Transverse colon (tissue), 4 donors: ENCODE data around the gene TPST2. TPM values are rescaled to one million over a fixed set of nuclear protein-coding genes. Genes with fewer than 3 reads are reported as not detected.

Experiments
- DNase-seq: peaks from one replicate; pipeline ENCODE4 v3.0.0-alpha.2; 2019
- H3K27ac ChIP-seq, 4 donors: fragments of 200-600 bp; sonication (generic); 2 replicates each; pipeline ENCODE4 v1.5.1; 2016 to 2018; ENCODE audit warnings: inconsistent platforms in 4 of 4
- H3K27me3 ChIP-seq: fragments of 200-600 bp; sonication (generic); 2 replicates; pipeline ENCODE4 v1.5.1; 2017; ENCODE audit warnings: inconsistent platforms
- H3K36me3 ChIP-seq, 4 donors: fragments of 200-600 bp; sonication (generic); 2 replicates each; pipeline ENCODE4 v1.5.1; 2017 to 2019; ENCODE audit warnings: inconsistent platforms in 4 of 4
- H3K4me1 ChIP-seq, 4 donors: fragments of 200-600 bp; sonication (generic); 2 replicates each; pipeline ENCODE4 v1.5.1; 2017 to 2020; ENCODE audit warnings: inconsistent platforms in 4 of 4
- H3K4me3 ChIP-seq, 4 donors: fragments of 200-600 bp; sonication (generic); 1 replicate in 1 of 4; 2 replicates in 3 of 4; pipeline versions ENCODE4 v1.5.1 to v1.6.1; 2017 to 2019; ENCODE audit warnings: inconsistent platforms in 4 of 4
- H3K9me3 ChIP-seq, 2 donors: fragments of 200-600 bp; sonication (generic); 2 replicates each; pipeline ENCODE4 v1.5.1; 2017 to 2019; ENCODE audit warnings: inconsistent platforms in 2 of 2
- CTCF ChIP-seq, 5 experiments: fragments of 200-600 bp in 3 of 5; fragments of 450-650 bp in 2 of 5; sonication (generic) in 3 of 5; IDR thresholded peaks; 1 replicate in 2 of 5; 2 replicates in 3 of 5; pipeline ENCODE4 v1.5.1; 2016 to 2017; ENCODE audit warnings: antibody characterized with exemption in 5 of 5, inconsistent platforms in 3 of 5, mild to moderate bottlenecking in 2 of 5, moderate library complexity in 1 of 5
- EP300 ChIP-seq: sonication (generic); formaldehyde crosslinking; IDR thresholded peaks from one replicate; pipeline ENCODE4 v1.6.1; 2017; ENCODE audit warnings: antibody characterized with exemption, low read depth
- POLR2A ChIP-seq: fragments of 450-650 bp; IDR thresholded peaks from one replicate; pipeline ENCODE4 v1.6.1; 2016; ENCODE audit warnings: antibody characterized with exemption, mild to moderate bottlenecking, moderate library complexity
- POLR2AphosphoS5 ChIP-seq, 3 donors: sonication (generic); formaldehyde crosslinking; IDR thresholded peaks; one replicate each; pipeline ENCODE4 v1.6.1; 2016; ENCODE audit warnings: antibody characterized with exemption in 3 of 3
- WGBS, 2 donors: methylation state at CpG; one replicate each; pipeline ENCODE4 v1.1.5; 2018; ENCODE audit warnings: low coverage in 1 of 2; 5-methylcytosine and 5-hydroxymethylcytosine counted together
- in situ Hi-C, 4 donors: fragments of 200-750 bp; cut with MboI; loops; one replicate each; pipeline versions ENCODE4 v1.15.0 to v1.15.1; 2017; ENCODE audit warnings: low sequenced_read_pairs in 3 of 4, low pct_ligation_motif_present in 1 of 4, low pct_unique_long_range_greater_than_20kb in 1 of 4
- intact Hi-C: fragments of 100-400 bp; cut with DNase I; formaldehyde crosslinking; loops from one replicate; pipeline ENCODE4 v1.15.1; 2023; ENCODE audit warnings: low total_unique reads
- total RNA-seq, 4 donors: library from RNA; depleted of rRNA; stranded (reverse); fragments of >200 nt; gene quantifications; one replicate each; pipeline ENCODE4 v1.1.0, GENCODE V29; 2016

The TPST2 gene
- total RNA-seq, 4 donors from 2014 or later = 14.3 to 35.6 (median 26.8) TPM

GRCh38 chr22:26570864-26571525 is 18.9 kb downstream of the TPST2 start:
- intact Hi-C loops = no loop called here
- Histone ChIP-seq H3K4me3 (no peak overlapping the region), H3K36me3 (no peaks in the 10 kb centered on the region), H3K4me1 (peaks cover 0 to 13% (median 0%) of the 10 kb centered on the region in 4 donors), H3K27ac (no peak overlapping the region), H3K9me3 (no peaks in the 10 kb centered on the region), H3K27me3 (no peaks in the 10 kb centered on the region)
- no peak for DNase-seq
- WGBS, 2 donors = 94 to 95% methylated on average over 6 to 13 of the region's 13 CpGs
- in situ Hi-C loops = no loop called here
- TF ChIP-seq POLR2A (no peak), EP300 (no peak), POLR2AphosphoS5 (IDR thresholded peaks at IDR 0.05) (no peak), CTCF (IDR thresholded peaks at IDR 0.05) (no peak)

- Histone ChIP-seq H3K9me3 (no peaks in the 10 kb centered on the region), H3K27me3 (no peaks in the 10 kb centered on the region), H3K4me1 (peaks cover 0 to 13% (median 0%) of the 10 kb centered on the region in 4 donors), H3K36me3 (no peaks in the 10 kb centered on the region), H3K27ac (no peak overlapping the region), H3K4me3 (no peak overlapping the region)
- DNase-seq = no peak
- in situ Hi-C loops = no loop called here
- WGBS, 2 donors = 28 to 35% methylated on average over 4 to 10 of the region's 10 CpGs
- intact Hi-C loops = no loop called here
- TF ChIP-seq EP300 (no peak), POLR2AphosphoS5 (IDR thresholded peaks at IDR 0.05) (no peak), POLR2A (no peak), CTCF (IDR thresholded peaks at IDR 0.05) (no peak)
Observed at GRCh38 chr22:26570115-26570514, 19.8 kb downstream of the TPST2 start.

DNA sequence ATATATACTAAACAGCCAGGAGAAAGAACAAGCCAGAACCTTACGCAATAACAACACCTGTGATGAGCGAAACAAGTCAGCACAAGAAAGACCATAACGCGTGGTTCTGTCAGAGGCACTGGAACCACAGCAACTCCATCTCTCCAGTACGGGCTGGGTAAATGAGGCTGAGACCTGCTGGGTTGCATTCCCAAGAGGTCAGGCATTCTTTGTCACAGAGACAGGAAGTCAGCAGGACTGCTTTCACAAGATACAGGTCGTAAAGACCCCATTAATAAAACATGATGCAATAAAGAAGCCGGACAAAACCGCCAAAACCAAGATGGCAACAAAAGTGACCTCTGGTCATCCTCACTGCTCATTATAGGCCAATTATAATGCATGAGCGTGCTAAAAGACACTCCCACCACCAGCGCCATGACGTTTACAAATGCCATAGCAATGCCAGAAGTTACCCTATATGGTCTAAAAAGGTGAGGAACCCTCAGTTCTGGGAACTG is 21.7 kb downstream of the TPST2 start:
- in situ Hi-C loops (no loop called here), intact Hi-C loops (no loop called here)
- Histone ChIP-seq H3K27me3 (no peaks in the 10 kb centered on the region), H3K36me3 (no peaks in the 10 kb centered on the region), H3K4me3 (no peak overlapping the region), H3K27ac (no peak overlapping the region), H3K4me1 (peaks cover 0 to 3% (median 0%) of the 10 kb centered on the region in 4 donors), H3K9me3 (no peaks in the 10 kb centered on the region)
- no peak for DNase-seq
- TF ChIP-seq POLR2AphosphoS5 (IDR thresholded peaks at IDR 0.05) (no peak), EP300 (no peak), POLR2A (no peak), CTCF (IDR thresholded peaks at IDR 0.05) (no peak)
- 81 to 100% methylated on average over 2 to 11 of the region's 11 CpGs for WGBS, 2 donors

DNA sequence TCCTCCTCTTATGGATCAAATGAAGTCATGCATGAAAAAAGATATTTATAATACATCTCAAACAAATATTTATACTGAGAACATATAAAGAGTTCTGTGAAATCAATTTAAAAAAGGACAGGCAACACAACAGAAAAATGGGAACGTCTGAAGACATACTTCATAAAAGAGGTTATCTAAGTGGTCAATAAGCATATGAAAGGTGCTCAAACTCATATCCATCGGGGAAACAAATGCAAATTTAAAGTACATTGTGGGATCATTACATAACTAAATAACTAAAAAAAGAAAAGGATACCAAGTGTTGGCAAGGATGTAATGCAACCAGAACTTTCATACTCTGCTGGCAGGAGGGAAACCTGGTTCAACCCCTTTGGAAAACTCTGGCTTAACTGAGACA is 22.3 kb downstream of the TPST2 start:
- 74 to 79% methylated on average over 2 of the region's 2 CpGs for WGBS, 2 donors
- Histone ChIP-seq H3K4me3 (no peak overlapping the region), H3K27me3 (no peaks in the 10 kb centered on the region), H3K36me3 (no peaks in the 10 kb centered on the region), H3K9me3 (no peaks in the 10 kb centered on the region), H3K27ac (no peak overlapping the region), H3K4me1 (no peaks in the 10 kb centered on the region)
- TF ChIP-seq POLR2A = no peak
- TF ChIP-seq EP300 = no peak
- TF ChIP-seq POLR2AphosphoS5 (IDR thresholded peaks at IDR 0.05) = no peak
- TF ChIP-seq CTCF (IDR thresholded peaks at IDR 0.05) = no peak
- in situ Hi-C loops = no loop called here
- DNase-seq = no peak
- intact Hi-C loops = no loop called here
